ENCODE measurements around the gene GPRC5B.

GPRC5B gene

GRCh38 chr16:19898166-19898565 lies 13.5 kb upstream of the GPRC5B start:
- DNase-seq, result no peak

DNA sequence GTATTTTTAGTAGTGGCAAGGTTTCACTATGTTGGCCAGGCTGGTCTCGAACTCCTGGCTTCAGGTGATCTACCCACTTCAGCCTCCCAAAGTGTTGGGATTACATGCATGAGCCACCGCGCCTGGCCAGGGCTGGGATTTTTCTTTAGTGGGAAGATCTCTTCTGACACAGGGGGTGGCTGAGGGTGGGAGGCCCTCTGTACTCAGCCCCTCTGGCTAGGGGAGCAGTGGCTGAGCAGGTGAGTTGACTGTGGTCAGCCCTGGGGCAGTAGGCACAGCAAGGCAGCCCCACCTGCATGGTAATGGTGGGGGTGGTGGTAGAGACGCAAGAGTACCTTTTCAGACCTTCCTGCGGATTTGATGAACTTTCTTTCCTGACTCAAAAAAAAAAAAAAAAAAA lies 12.3 kb upstream of the GPRC5B start:
- no peak for DNase-seq

DNA sequence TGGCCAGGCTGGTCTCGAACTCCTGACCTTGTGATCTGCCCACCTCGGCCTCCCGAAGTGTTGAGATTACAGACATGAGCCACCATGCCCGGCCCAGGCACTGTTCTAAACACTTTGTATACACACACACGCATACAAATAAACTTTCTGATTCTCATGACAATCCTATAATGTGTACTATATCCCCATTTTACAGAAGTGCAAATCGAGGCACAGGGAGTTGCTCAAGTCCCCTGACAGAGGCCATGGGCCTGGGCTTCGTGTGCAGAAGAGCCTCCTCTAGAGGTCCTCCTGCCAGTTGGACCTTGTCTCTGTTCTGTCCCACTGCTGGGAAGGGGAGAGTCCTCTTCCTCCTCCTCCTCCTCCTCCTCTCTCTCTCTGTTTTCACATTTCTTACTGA lies 9.9 kb upstream of the GPRC5B start:
- no peak for DNase-seq

DNA sequence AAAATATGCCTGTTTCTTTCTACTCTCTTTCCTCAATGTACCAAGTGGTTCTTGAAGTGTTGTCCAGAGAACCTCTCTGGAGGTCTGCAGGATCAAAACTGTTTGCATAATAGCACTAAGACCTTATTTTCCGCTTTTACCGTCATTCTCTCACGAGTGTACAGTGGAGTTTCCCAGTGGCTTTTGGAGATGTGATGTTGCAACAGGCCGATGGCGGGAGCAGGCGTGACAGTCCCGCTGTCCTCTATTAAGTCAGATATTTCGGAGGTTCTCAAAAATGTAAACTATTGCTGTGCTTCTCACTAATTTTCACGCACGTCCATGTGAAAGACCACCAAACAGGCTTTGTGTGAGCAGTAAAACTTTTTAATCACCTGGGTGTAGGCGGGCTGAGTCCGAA lies 8.3 kb upstream of the GPRC5B start:
- no peak for DNase-seq

DNA sequence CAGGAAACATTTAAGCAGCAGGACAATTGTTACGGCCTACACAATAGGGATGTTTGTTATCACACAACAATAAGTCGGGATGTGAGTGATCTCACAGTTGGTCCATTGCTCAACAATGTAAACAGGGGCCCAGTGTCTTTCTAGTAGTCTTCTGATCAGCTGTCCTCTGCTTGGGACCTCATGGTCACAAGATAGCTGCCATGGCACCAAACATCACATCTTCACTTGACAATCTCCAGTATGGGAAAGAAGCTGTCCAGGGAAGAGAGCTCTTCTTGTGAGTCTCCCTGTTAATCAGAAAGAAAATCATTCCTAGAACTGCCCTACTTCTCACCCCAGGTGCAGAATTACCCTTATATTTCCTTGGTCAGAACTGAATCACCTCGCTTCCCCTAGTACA lies 6.3 kb upstream of the GPRC5B start:
- no peak for DNase-seq

GRCh38 chr16:19888834-19889233 lies 4.2 kb upstream of the GPRC5B start:
- no peak for DNase-seq

DNA sequence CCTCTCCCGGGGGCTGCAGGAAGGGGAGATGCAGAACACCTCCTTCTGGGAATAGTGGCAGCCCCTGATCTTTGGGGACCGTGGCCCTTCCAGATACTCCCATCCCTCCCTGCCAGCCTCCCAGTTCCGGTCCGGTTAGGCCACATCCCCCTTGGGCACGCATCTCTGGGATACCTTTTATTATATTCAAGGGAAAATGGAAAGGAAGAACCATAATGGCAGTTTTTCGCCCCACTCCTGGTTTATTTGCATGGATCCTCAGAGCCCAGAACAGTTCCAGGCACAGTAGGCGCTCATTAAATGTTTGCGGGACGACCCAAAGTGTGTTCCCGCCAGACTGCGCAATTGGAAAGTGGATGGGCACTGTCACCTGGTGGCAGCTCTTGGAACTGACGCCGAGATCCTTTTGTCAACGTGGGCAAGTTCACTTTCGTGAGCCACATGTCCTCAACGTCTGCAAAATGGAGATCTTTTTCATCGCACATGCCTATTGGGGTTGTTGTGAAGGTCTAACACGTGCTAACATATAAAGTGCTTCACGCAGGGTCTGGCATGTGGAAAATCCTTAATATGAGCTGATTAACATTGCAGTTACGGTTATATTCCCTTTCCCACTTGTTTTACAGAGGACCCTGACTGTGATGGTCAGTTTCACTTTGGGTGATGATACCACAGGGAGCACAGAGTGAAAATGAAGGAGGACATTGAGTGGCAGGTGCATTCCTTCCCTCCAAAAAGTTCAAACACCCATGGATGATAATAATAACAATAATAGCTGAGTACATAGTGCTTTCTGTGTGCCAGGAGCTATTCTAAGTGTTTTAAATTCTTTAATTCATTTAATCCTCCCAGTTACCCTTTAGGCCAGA lies 1.7 kb upstream of the GPRC5B start:
- peak; percentile 37 to 91 for DNase-seq

GRCh38 chr16:19885451-19886072 lies 914 bp upstream of the GPRC5B start:
- no peak for DNase-seq

- no peak for DNase-seq
Measured at GRCh38 chr16:19883966-19884485, 622 bp downstream of the GPRC5B start.

DNA sequence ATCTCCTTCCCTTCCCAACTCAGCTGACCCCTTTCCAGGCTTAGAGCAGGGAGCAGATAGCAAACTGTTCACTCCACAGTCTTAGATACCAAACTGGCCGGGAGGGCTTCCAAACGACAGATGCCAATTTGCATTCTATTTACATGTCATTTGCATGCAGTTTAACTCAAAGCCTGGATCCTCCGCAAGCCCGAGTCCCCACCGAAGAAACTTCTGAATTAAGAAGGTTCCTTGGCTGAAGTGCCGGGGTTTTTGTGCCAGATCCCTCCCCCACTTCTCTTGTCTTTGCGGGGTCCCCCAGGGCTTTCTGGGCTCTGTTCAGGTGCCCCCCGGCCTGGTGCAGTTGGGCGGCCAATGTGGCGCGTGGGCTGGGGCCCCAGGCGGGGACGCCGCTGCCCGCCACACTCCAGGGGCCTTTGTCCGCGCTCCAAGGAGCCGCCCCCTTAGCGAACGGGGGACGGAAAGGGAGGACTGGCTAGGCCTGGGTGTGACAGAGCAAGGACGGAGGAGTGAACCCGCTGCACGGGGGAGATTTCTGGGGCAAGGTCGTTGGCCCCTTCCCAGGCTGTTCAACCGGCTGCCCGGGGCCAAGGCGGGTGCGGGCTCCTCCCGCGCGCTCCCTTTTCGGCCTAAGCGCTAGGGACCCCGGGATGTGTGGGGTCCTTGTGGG lies 1.2 kb downstream of the GPRC5B start:
- no peak for DNase-seq

DNA sequence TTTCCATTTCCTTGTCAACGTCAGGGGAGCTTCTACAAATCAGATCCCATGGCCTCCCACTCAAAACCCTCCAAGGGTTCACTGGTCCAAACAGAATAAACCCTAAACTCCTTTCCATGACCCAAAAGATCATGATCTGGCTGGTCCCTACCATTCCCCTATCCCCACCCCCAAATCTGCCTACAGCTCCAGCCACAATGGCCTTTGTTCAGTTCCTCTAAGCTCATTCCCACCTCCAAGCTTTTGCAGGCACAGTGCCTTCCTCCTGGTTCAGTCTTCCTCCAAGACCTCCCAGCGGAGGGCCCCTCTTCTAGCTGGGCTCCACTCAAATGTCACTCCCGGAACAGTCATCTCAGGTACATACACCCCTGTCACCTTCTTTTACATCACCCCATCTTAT lies 2.0 kb downstream of the GPRC5B start:
- no peak for DNase-seq

- DNase-seq, result no peak
Measured at GRCh38 chr16:19882186-19882585, 2.5 kb downstream of the GPRC5B start.

GRCh38 chr16:19881783-19882182 lies 2.9 kb downstream of the GPRC5B start:
- no peak for DNase-seq

- DNase-seq, result no peak
Measured at GRCh38 chr16:19881028-19881427, 3.6 kb downstream of the GPRC5B start.

- DNase-seq, result no peak
Measured at GRCh38 chr16:19879241-19879792, 5.3 kb downstream of the GPRC5B start.

GRCh38 chr16:19878757-19879156 lies 5.9 kb downstream of the GPRC5B start:
- DNase-seq, result no peak

DNA sequence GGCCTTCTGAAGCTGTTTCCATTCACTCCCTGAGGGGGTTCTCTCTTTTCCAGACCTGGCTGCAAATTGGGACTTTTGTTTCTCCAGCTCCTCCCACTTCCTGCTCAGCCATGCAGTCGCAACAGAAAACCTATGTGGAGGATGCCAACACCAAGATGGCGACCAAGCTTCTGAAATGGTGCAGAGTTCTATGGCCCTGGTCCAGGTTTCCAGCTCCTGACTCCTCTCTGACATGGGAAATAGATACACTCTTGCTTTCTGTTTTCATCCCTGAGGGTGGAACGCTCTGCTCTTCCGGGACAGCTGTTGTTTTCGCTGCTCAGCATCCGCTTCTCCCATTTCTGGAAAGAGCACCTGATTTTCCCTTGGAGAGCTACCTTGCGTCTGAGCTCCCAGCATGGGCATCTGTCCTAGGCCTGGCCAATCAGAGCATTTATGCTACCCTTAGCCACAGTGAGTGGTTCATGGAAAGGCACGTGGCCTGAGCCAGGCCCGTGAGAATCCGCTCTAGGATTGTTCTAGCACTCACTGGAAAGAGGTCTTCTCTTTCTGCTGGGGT lies 8.1 kb downstream of the GPRC5B start:
- no peak for DNase-seq

- DNase-seq, result no peak
Measured at GRCh38 chr16:19875900-19876299, 8.7 kb downstream of the GPRC5B start.

DNA sequence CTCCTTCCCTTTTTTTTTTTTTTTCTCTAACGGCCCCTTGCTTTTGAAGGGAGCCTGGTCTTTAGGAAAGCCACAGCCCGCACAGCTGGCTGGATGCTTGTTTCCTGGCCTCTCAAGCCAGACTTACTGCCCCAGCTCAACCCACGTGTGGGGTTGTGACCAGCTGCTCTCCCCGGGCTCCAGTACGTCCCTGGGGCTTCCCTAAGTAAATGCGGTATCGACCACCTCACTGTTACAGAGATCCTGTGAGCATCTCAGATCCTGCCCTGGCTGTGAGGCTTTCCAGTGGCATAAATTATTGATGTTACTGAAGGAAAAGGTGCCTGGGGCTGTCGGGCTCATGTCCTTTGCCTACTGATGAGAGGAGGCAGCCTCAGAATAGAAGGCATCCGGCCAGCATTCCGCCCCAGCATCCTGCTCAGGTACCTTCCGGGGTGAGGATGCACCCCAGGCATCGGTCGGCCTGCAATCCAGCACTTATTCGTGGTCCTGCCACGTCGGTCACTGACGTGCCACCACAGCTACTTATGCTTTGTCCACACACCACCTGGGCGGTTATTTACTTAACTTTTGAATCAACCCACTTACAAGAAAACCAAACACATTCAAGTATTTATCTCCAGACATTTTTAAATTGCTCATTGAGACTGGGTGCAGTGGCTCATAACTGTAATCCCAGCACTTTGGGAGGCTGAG lies 9.6 kb downstream of the GPRC5B start:
- no peak for DNase-seq

- DNase-seq, result no peak
Measured at GRCh38 chr16:19874026-19874425, 10.6 kb downstream of the GPRC5B start.

- DNase-seq, result no peak
Measured at GRCh38 chr16:19872935-19873334, 11.7 kb downstream of the GPRC5B start.

- no peak for DNase-seq
Measured at GRCh38 chr16:19872179-19872863, 12.3 kb downstream of the GPRC5B start.
